GM12874 (cell line): ENCODE data around the gene TMEM9B.

ENCODE experiments used
- CTCF ChIP-seq: IDR thresholded peaks from 2 replicates; pipeline ENCODE4 v1.5.1; 2011; ENCODE audit warnings: low read depth, mild to moderate bottlenecking, control low read depth, low read length, moderate library complexity; ENCODE audit not compliant: insufficient read depth

The TMEM9B gene

DNA sequence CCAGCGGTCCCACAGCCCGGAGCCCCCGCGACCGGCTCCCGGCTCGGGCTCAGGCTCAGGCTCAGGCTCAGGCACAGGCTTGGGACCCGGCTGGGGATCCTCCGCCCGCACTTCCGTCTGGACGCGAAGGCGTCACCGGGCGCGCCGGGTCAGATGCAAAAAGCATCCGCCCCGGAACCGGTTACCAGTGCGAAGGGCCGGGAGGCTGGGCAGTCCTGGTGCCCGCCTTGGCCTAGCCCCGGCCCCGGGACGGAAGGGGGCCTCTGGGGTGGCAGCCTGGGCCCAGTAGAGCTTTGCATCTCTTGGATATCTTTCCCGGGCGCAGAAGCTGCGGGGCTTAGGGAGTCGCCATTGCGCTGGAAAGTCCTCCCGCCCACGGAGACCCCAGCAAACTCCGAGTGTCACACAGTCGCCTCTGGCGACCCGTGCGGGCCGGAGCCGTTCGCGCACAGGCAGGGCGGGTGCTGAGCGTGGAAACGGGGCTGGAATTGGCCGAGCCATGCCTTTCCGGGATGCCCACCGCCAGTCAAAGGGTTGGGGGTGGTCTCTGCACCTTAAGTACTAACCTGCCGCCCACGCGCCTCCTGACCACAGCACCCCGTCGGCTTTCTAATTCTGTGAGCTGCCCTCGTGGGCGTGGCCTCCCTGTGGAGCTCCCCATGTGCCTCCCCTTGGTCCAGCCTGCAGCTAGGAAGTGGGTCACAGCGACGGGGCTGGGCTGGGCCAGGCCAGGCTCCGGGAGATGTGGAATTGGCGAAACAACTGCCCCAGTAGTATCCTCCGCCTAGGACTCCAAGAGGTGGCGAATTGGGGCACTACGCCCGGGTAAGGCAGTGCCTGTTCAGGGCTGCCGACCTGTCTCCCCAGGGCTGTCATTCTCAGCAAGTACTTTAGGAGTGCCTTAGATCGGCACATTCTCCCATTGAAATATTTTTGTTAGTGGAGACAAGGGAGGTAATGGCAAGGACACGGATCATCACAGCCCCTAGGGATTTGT is at the start of gene TMEM9B:
TMEM9B (minus strand) TSS at position 119 of the 997 bp plus-strand sequence. CDS start 129 bp downstream, outside the sequence.
- TF ChIP-seq CTCF: no peak

GRCh38 chr11:9013373-9013772 is 49.1 kb upstream of the TMEM9B start:
- no peak for TF ChIP-seq CTCF

DNA sequence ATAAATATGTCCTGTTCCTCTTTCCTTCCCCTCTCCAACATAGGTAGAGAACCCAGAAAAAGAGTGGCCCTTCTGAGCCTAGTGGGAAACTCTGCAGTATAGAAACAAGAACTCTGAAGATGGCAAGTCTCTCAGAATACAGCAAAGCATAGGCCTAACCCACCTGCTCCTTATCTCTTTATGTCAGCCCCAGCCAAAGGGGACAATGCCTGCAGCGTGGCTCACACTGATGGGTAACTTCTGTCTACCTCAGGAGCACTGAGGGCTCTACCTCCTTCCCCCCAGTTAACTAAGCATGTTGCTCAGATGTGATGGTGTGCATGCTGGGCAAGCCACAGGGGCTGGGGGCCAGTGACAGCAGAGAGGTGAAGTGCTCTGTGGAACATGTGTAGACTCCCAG is 44.4 kb upstream of the TMEM9B start:
- TF ChIP-seq CTCF: no peak

GRCh38 chr11:9008011-9008550 is 43.8 kb upstream of the TMEM9B start:
- TF ChIP-seq CTCF: no peak

- TF ChIP-seq CTCF: no peak
Measured at GRCh38 chr11:9005087-9005486, 40.8 kb upstream of the TMEM9B start.

DNA sequence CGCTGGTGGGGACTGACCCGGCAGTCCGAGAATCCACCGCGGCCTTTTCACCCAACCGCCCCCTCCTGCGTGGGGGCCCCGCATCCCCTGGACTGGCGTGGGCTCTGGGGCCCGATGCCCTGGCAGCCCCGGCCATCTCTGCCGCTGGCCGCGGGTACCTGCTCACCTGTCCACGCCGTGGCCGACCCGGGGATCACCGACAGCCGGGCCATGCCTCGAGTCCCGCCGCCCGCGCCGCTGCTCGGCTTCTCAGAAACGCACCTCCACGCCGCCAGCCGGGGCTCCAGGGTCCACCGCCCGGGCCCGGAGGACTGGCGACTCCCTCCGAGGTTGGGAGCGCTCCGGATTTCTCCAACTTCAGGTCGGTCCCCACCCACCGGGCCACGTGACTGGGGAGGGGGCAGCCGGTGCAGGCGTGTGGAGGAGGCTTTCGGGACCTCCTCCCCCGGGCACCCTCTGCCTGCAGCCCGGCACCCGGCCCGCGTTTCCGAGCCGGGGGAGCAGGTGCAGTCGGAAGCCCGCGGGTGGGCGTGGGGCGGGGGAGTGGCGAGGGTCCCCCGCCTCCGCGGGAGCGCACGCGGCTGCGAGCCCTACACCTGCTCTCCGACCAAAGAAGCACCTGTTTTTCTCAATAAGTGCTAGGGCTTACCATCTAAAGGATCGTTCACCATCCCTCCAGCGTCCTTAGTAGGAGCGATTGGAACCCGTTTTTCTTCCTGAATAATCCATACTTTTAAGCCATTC is 40.1 kb upstream of the TMEM9B start:
- TF ChIP-seq CTCF: no peak
